ENCODE data around the gene CARD11.

CARD11 gene

DNA sequence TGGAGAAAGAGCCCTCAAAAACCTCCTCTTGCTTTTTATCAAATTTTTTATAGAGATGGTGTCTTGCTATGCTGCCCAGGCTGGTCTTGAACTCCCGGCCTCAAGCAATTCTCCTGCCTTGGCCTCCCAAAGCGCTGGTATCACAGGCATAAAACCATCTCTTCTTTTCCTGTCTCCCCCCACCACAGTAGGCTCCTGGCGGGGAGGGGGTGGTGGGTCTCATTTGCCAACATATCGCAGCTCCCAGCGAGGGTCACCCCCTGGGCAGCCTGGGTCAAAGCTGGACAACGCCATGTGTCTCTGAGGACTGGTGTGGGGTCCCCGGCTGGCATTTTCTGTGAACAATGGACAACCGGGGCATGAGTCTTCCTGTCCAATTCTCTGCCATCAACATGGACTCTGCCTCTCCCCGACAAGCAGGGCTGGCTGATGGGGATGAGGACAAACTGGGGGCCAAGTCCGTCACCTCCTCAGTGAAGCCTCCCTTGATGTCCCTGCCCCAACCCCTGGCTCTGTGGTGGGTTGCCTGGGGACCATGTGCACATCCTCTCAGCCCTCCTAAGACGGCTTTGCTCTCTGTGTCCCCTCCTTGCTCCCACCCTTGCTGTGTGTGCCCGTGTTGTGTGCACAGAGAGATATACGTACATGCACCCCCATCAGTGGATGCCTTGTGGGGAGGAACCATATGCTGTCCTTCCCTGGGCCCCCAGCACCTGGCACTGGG is 113.2 kb downstream of the CARD11 start:
- Histone ChIP-seq H3K27me3 (ENCODE audit: control insufficient read depth in 1 of 2, insufficient read depth in 2 of 2, low read length in 2 of 2) (peaks cover 0 to 11% of the 10 kb centered on the region in 2 donors), H3K9me3 (ENCODE audit: control insufficient read depth in 1 of 2, low read length in 2 of 2) (no peaks in the 10 kb centered on the region), H3K27ac (ENCODE audit: low read depth, low read length) (no peak overlapping the region), H3K36me3 (ENCODE audit: control insufficient read depth in 1 of 2, insufficient read depth in 2 of 2, low read length in 2 of 2) (no peaks in the 10 kb centered on the region), H3K4me3 (ENCODE audit: low read depth in 1 of 2, low read length in 2 of 2) (no peak overlapping the region), H3K9ac (ENCODE audit: low read depth in 1 of 2, low read length in 2 of 2) (no peak overlapping the region), H3K4me1 (ENCODE audit: control insufficient read depth in 1 of 2, insufficient read depth in 2 of 2, low read length in 2 of 2) (peaks cover 0 to 11% of the 10 kb centered on the region in 2 donors)

DNA sequence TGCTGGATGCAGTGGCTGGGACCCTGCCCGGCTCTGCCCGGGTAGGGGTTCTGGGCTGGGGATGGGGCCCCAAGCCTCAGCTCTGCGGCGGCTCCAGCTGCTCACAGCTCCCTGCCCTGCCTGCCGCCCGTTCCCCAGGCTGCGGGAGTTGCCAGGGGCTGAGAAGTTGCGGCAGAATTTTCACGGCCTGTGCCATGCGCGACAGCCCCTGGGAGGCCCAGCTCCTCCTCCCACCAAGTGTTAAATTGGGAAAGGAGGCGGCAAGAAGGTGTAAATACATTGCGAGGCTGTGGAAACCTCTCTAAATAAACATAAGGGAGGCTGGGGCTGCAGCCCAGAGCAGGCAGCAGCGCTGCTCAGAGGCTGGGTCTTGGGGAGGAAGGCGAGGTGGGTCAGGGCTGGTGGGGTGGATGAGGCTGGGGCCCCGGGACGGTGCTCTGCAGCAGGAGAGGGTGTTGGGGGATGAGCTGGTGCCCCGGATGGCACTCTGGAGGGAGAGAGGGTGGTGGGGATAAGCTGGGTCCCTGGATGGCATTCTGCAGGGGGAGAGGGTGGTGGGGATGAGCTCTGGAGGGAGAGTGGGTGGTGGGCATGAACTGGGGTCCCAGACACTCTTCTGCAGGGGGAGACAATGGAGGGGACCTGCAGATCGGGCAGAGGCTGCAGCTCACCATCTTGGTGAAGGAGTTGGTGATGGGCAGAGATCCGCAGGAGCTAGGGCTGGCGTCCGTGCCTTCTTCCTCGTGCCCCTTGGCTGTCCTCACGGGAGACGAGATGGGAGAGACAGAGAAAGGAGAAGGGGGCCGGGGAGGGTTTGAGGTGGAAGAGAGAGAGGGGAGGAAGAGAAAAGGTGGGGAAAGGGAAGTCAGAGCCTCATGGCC is 114.1 kb downstream of the CARD11 start:
- Histone ChIP-seq H3K4me3 (ENCODE audit: low read depth in 1 of 2, low read length in 2 of 2) (no peak overlapping the region), H3K36me3 (ENCODE audit: control insufficient read depth in 1 of 2, insufficient read depth in 2 of 2, low read length in 2 of 2) (no peaks in the 10 kb centered on the region), H3K27me3 (ENCODE audit: control insufficient read depth in 1 of 2, insufficient read depth in 2 of 2, low read length in 2 of 2) (peaks cover 0 to 11% of the 10 kb centered on the region in 2 donors), H3K4me1 (ENCODE audit: control insufficient read depth in 1 of 2, insufficient read depth in 2 of 2, low read length in 2 of 2) (peaks cover 0 to 11% of the 10 kb centered on the region in 2 donors), H3K9me3 (ENCODE audit: control insufficient read depth in 1 of 2, low read length in 2 of 2) (no peaks in the 10 kb centered on the region), H3K9ac (ENCODE audit: low read depth in 1 of 2, low read length in 2 of 2) (no peak overlapping the region), H3K27ac (ENCODE audit: low read depth, low read length) (no peak overlapping the region)

DNA sequence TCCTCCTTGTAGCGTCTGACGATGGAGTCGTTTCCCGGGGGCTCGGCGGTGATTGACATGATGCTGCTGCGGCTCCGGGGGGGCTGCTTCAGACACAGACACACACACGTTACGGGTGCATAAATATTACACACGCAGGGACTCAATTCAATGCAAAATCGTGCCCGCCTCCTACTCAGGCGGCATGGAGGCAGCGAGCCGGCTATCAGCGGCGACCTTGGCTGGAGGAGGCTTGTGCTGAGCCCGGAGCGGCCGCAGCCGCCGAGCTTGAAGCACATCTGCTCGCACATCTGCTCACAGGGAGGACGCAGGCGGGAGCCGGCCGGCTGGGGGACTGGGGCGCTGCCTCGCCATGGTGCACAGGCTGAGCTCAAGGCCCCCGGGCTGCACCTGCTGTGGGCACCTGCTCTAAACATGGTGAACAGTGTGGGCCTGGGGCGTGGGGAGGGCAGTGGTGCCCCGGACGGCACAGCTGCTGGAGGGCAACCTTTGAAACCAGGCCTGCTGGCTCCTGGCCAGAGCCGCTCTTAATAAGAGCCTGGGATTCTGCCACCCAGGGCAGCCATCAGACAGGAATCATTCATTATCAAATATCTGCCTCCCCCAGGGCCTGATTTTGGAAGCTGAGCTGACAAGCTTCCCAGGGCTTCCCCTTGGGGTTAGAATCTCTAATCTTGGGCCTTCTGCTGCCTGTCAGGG is 114.9 kb downstream of the CARD11 start:
- no peak overlapping the region for H3K9ac ChIP-seq (ENCODE audit: low read depth in 1 of 2, low read length in 2 of 2)
- no peak overlapping the region for H3K4me3 ChIP-seq (ENCODE audit: low read depth in 1 of 2, low read length in 2 of 2)
- peaks cover 0 to 11% of the 10 kb centered on the region in 2 donors for H3K27me3 ChIP-seq (ENCODE audit: control insufficient read depth in 1 of 2, insufficient read depth in 2 of 2, low read length in 2 of 2)
- H3K9me3 ChIP-seq (ENCODE audit: control insufficient read depth in 1 of 2, low read length in 2 of 2), result no peaks in the 10 kb centered on the region
- H3K4me1 ChIP-seq (ENCODE audit: control insufficient read depth in 1 of 2, insufficient read depth in 2 of 2, low read length in 2 of 2), result peaks cover 0 to 11% of the 10 kb centered on the region in 2 donors
- H3K36me3 ChIP-seq (ENCODE audit: control insufficient read depth in 1 of 2, insufficient read depth in 2 of 2, low read length in 2 of 2), result no peaks in the 10 kb centered on the region
- H3K27ac ChIP-seq (ENCODE audit: low read depth, low read length), result no peak overlapping the region

DNA sequence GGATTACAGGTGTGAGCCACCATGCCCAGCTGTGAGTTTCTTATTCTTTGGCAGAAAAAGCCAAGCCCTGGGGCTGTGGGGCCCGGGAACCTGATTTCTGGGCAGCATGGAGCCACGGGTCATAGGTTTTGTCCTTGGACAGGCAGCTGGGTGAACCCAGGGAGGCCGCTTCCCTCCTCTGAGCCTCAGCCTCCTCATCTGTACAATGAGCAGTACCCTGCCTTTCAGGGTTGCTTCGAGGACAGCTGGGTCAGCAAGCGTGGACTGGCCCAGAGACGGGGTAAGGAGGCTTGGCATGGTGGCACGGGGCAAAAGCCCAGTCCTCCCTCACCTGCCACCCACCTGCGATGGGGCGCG is 115.4 kb downstream of the CARD11 start:
- no peaks in the 10 kb centered on the region for H3K36me3 ChIP-seq (ENCODE audit: control insufficient read depth in 1 of 2, insufficient read depth in 2 of 2, low read length in 2 of 2)
- peaks cover 0 to 11% of the 10 kb centered on the region in 2 donors for H3K27me3 ChIP-seq (ENCODE audit: control insufficient read depth in 1 of 2, insufficient read depth in 2 of 2, low read length in 2 of 2)
- no peak overlapping the region for H3K27ac ChIP-seq (ENCODE audit: low read depth, low read length)
- H3K4me3 ChIP-seq (ENCODE audit: low read depth in 1 of 2, low read length in 2 of 2), result no peak overlapping the region
- H3K9ac ChIP-seq (ENCODE audit: low read depth in 1 of 2, low read length in 2 of 2), result no peak overlapping the region
- no peaks in the 10 kb centered on the region for H3K9me3 ChIP-seq (ENCODE audit: control insufficient read depth in 1 of 2, low read length in 2 of 2)
- H3K4me1 ChIP-seq (ENCODE audit: control insufficient read depth in 1 of 2, insufficient read depth in 2 of 2, low read length in 2 of 2), result peaks cover 0 to 11% of the 10 kb centered on the region in 2 donors

DNA sequence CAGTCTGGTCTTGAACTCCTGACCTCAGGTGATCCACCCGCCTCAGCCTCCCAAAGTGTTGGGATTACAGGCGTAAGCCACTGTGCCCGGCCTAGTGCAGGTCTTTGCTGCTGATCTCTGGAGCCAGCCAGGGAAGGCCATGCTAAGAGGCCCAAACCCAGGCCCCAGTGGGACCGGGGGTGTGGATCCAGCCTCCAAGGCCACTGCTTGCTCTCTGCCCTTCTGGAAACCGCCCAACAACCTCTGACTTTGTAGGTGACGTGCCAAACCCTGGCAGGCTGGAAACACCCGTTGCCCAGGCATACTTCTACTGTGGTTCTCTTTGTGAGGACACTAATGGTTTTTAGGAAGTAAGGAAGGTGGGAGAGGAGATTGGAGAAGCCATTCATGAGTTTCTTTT is 116.1 kb downstream of the CARD11 start:
- peaks cover 0 to 11% of the 10 kb centered on the region in 2 donors for H3K4me1 ChIP-seq (ENCODE audit: control insufficient read depth in 1 of 2, insufficient read depth in 2 of 2, low read length in 2 of 2)
- H3K9ac ChIP-seq (ENCODE audit: low read depth in 1 of 2, low read length in 2 of 2), result no peak overlapping the region
- no peaks in the 10 kb centered on the region for H3K9me3 ChIP-seq (ENCODE audit: control insufficient read depth in 1 of 2, low read length in 2 of 2)
- H3K4me3 ChIP-seq (ENCODE audit: low read depth in 1 of 2, low read length in 2 of 2), result no peak overlapping the region
- no peaks in the 10 kb centered on the region for H3K36me3 ChIP-seq (ENCODE audit: control insufficient read depth in 1 of 2, insufficient read depth in 2 of 2, low read length in 2 of 2)
- no peak overlapping the region for H3K27ac ChIP-seq (ENCODE audit: low read depth, low read length)
- peaks cover 0 to 11% of the 10 kb centered on the region in 2 donors for H3K27me3 ChIP-seq (ENCODE audit: control insufficient read depth in 1 of 2, insufficient read depth in 2 of 2, low read length in 2 of 2)

DNA sequence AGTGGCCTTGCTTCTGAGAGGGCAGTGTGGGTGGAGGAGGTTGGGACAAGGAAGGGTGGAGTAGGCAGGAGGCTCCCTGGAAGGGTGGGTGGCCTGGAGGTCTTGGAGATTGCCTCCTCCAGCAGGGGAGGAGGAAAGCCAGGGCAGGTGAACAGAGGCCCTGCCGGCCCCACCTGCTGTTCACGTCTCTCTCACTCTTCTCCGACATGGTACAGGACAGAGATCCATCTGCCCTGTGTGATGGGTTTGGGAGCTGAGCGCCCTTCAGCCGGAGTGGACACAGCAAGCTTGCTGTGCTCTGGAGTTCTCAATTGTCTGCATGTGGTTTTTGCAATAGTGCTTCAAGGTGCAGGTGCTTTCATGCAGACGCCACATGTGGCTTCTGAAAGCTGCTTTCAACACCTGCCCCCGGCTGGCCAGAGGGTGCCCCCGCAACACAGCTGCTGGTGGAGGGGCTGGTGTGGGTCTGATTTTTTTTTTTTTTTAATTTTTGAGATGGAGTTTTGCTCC is 116.7 kb downstream of the CARD11 start:
- peaks cover 0 to 11% of the 10 kb centered on the region in 2 donors for H3K27me3 ChIP-seq (ENCODE audit: control insufficient read depth in 1 of 2, insufficient read depth in 2 of 2, low read length in 2 of 2)
- H3K4me3 ChIP-seq (ENCODE audit: low read depth in 1 of 2, low read length in 2 of 2), result no peak overlapping the region
- H3K9ac ChIP-seq (ENCODE audit: low read depth in 1 of 2, low read length in 2 of 2), result no peak overlapping the region
- no peak overlapping the region for H3K27ac ChIP-seq (ENCODE audit: low read depth, low read length)
- H3K4me1 ChIP-seq (ENCODE audit: control insufficient read depth in 1 of 2, insufficient read depth in 2 of 2, low read length in 2 of 2), result peaks cover 0 to 11% of the 10 kb centered on the region in 2 donors
- H3K9me3 ChIP-seq (ENCODE audit: control insufficient read depth in 1 of 2, low read length in 2 of 2), result no peaks in the 10 kb centered on the region
- no peaks in the 10 kb centered on the region for H3K36me3 ChIP-seq (ENCODE audit: control insufficient read depth in 1 of 2, insufficient read depth in 2 of 2, low read length in 2 of 2)

DNA sequence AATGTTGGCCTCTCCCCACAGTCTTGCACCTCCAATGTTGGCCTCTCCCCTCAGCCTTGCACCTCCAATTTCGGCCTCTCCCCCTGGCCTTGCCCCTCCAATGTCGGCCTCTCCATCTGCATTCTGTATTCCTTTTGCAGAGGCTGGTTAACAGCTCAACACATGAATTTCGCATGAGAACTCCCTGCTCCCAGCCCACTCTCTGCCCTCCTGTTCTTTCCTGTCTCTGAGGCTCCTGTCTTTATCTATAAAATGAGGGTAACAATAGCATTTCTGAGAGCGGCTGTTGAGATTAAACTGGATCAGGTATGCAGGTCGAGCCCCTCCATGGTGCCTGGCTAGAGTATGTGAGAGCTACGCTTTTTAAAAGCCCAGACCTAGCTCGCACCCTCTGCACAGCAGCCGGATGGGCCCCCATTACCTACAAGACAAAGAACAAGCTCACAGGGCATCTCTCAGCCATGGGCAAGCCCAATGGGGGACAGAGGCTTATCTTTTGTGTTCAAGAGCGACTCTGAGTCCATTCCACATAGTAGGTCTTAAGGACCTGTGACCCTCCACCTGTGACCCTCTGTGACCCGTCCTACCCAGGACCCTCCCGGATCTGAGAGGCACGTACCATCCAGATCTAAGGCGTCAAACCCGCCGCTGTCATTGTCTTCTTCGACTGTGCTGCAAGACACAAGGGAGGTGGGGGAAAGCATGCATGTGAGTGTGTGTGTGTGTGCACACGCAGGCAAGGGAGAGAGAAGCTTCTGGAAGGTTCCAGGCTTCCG is 117.4 kb downstream of the CARD11 start:
- H3K4me1 ChIP-seq (ENCODE audit: control insufficient read depth in 1 of 2, insufficient read depth in 2 of 2, low read length in 2 of 2), result peaks cover 0 to 11% of the 10 kb centered on the region in 2 donors
- no peaks in the 10 kb centered on the region for H3K36me3 ChIP-seq (ENCODE audit: control insufficient read depth in 1 of 2, insufficient read depth in 2 of 2, low read length in 2 of 2)
- H3K27ac ChIP-seq (ENCODE audit: low read depth, low read length), result no peak overlapping the region
- no peaks in the 10 kb centered on the region for H3K9me3 ChIP-seq (ENCODE audit: control insufficient read depth in 1 of 2, low read length in 2 of 2)
- H3K9ac ChIP-seq (ENCODE audit: low read depth in 1 of 2, low read length in 2 of 2), result no peak overlapping the region
- peaks cover 0 to 11% of the 10 kb centered on the region in 2 donors for H3K27me3 ChIP-seq (ENCODE audit: control insufficient read depth in 1 of 2, insufficient read depth in 2 of 2, low read length in 2 of 2)
- no peak overlapping the region for H3K4me3 ChIP-seq (ENCODE audit: low read depth in 1 of 2, low read length in 2 of 2)

DNA sequence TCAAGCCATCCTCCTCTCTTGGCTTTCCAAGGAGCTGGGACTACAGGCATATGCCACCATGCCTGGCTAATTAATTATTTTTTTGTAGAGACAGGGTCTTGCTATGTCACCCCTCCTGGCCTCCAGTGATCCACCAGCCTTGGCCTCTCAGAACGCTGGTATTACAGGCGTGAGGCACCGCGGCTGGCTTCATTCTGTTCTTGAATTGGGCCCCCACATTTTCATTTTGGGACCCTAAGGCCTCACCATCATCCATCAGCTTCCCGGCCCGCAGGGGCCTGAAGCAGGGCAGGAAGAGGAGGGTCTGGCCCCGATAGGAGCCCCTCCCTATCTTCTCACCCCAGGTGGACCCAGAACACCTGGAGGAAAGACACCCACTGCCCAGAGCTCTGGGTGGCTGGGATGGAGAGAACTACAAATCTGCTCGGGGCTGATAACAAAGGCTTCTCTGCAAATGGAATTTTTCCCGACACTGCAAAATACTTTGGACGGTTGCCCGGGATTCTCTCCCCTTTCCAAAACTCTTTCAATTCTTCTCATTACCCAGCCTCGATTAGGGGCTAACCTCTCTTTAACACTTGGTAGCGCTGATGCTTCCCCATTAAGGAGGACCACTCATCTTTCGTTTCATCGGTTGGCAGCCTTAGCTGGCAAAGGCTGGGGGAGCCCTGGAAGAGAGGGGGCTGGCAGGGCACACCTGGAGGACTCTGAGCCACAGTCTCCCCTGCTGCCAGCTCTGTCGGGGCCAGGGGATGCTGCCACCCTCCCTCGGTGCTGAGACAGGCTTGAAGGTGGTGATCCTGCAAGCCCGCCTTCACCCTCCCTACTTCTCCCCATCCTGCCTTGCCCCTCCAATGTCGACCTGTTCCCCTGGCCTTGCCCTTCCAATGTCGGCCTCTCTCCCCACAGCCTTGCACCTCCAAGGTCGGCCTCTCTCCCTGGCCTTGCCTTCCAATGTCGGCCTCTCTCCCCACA is 118.5 kb downstream of the CARD11 start:
- no peak overlapping the region for H3K4me3 ChIP-seq (ENCODE audit: low read depth in 1 of 2, low read length in 2 of 2)
- H3K36me3 ChIP-seq (ENCODE audit: control insufficient read depth in 1 of 2, insufficient read depth in 2 of 2, low read length in 2 of 2), result peaks cover 0 to under 1% of the 10 kb centered on the region in 2 donors
- H3K9ac ChIP-seq (ENCODE audit: low read depth in 1 of 2, low read length in 2 of 2), result no peak overlapping the region
- peaks cover 0 to 11% of the 10 kb centered on the region in 2 donors for H3K4me1 ChIP-seq (ENCODE audit: control insufficient read depth in 1 of 2, insufficient read depth in 2 of 2, low read length in 2 of 2)
- H3K9me3 ChIP-seq (ENCODE audit: control insufficient read depth in 1 of 2, low read length in 2 of 2), result peaks cover 0 to under 1% of the 10 kb centered on the region in 2 donors
- no peak overlapping the region for H3K27ac ChIP-seq (ENCODE audit: low read depth, low read length)
- peaks cover 0 to 11% of the 10 kb centered on the region in 2 donors for H3K27me3 ChIP-seq (ENCODE audit: control insufficient read depth in 1 of 2, insufficient read depth in 2 of 2, low read length in 2 of 2)

Measured in duodenal mucosa (tissue), 2 donors.